ENCODE results near the gene RABGAP1L. TPM values are rescaled to one million over a fixed set of nuclear protein-coding genes. Genes with fewer than 3 reads are reported as not detected.

Gene RABGAP1L
- total and polyA plus RNA-seq, 2 of the 4 experiments (the other 2 are of a cell fraction): 7.9 to 26.7 TPM

- in situ Hi-C loops (cut with MboI; ENCODE audit: low sequenced_read_pairs) (no loop called here), intact Hi-C loops (cut with micrococcal nuclease) (no loop called here), dilution Hi-C loops (cut with HindIII; ENCODE audit: low sequenced_read_pairs, unreplicated experiment) (no loop called here)
- no peak overlapping the region for H3K14ac ChIP-seq (replicated peaks; ENCODE audit: low read depth, low read length)
- H3K4me2 ChIP-seq (ENCODE audit: low read depth, low read length): no peak overlapping the region
- H3K4ac ChIP-seq (ENCODE audit: low read depth, low read length): no peak overlapping the region
- no peak overlapping the region for H4K8ac ChIP-seq (ENCODE audit: low read depth in 2 of 2, low read length in 2 of 2)
- BruUV-seq (replicated peaks): no TSS peak
- no peak overlapping the region for H4K5ac ChIP-seq (ENCODE audit: low read depth, low read length)
- H3K23ac ChIP-seq (ENCODE audit: low read depth, low read length): no peak overlapping the region
- no CpG with 5 or more reads among the region's 5 CpGs for WGBS, 2 experiments (ENCODE audit: extremely low coverage in 2 of 2, insufficient read length in 1 of 2)
- CTCF ChIA-PET: no interaction called here
- no peak overlapping the region for H2AK9ac ChIP-seq (replicated peaks; ENCODE audit: low read depth, low read length, poor library complexity)
- no peaks in the 10 kb centered on the region for H3K79me1 ChIP-seq (ENCODE audit: low read depth in 1 of 2, low read length in 2 of 2)
- no peak overlapping the region for H3K4me3 ChIP-seq (ENCODE audit: insufficient read depth, low read depth, low read length)
- no peaks in the 10 kb centered on the region for H3K9me3 ChIP-seq (ENCODE audit: control insufficient read depth, insufficient read depth, low read length)
- no peak overlapping the region for H2AK5ac ChIP-seq (ENCODE audit: low read depth, low read length)
- no peak overlapping the region for H3K56ac ChIP-seq (ENCODE audit: extremely low read depth, insufficient read depth, low read length)
- no peaks in the 10 kb centered on the region for H3K4me1 ChIP-seq (ENCODE audit: control insufficient read depth, insufficient read depth, low read length)
- no peak for TF ChIP-seq CHD1 (IDR thresholded peaks at IDR 0.05; ENCODE audit: low read depth, low read length)
- TF ChIP-seq FOS (IDR thresholded peaks at IDR 0.05; ENCODE audit: low read depth, low read length): no peak
- TF ChIP-seq USF2 (IDR thresholded peaks at IDR 0.05; ENCODE audit: low read depth, low read length): no peak
- no peak for TF ChIP-seq MXI1 (IDR thresholded peaks at IDR 0.05; ENCODE audit: borderline replicate concordance, low read depth, low read length)
- no peak for TF ChIP-seq RCOR1 (IDR thresholded peaks at IDR 0.05; ENCODE audit: insufficient replicate concordance, low read length)
- no peak for TF ChIP-seq MAFK (IDR thresholded peaks at IDR 0.05; ENCODE audit: low read depth, low read length)
- TF ChIP-seq RFX5 (IDR thresholded peaks at IDR 0.05; ENCODE audit: low read depth, low read length): no peak
- TF ChIP-seq NFE2L2 (IDR thresholded peaks at IDR 0.05; ENCODE audit: low read depth, low read length): no peak
- no peak for TF ChIP-seq POLR2A (IDR thresholded peaks at IDR 0.05; ENCODE audit: low read depth, low read length)
- TF ChIP-seq, protein P1, sequence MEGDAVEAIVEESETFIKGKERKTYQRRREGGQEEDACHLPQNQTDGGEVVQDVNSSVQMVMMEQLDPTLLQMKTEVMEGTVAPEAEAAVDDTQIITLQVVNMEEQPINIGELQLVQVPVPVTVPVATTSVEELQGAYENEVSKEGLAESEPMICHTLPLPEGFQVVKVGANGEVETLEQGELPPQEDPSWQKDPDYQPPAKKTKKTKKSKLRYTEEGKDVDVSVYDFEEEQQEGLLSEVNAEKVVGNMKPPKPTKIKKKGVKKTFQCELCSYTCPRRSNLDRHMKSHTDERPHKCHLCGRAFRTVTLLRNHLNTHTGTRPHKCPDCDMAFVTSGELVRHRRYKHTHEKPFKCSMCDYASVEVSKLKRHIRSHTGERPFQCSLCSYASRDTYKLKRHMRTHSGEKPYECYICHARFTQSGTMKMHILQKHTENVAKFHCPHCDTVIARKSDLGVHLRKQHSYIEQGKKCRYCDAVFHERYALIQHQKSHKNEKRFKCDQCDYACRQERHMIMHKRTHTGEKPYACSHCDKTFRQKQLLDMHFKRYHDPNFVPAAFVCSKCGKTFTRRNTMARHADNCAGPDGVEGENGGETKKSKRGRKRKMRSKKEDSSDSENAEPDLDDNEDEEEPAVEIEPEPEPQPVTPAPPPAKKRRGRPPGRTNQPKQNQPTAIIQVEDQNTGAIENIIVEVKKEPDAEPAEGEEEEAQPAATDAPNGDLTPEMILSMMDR (conservative IDR thresholded peaks at IDR 0.05; ENCODE audit: low read depth, low read length): no peak
- no peak for TF ChIP-seq CEBPB (IDR thresholded peaks at IDR 0.05; ENCODE audit: low read depth, low read length)
- no peak for TF ChIP-seq BHLHE40 (IDR thresholded peaks at IDR 0.05; ENCODE audit: low read depth, low read length)
- TF ChIP-seq, protein P2, sequence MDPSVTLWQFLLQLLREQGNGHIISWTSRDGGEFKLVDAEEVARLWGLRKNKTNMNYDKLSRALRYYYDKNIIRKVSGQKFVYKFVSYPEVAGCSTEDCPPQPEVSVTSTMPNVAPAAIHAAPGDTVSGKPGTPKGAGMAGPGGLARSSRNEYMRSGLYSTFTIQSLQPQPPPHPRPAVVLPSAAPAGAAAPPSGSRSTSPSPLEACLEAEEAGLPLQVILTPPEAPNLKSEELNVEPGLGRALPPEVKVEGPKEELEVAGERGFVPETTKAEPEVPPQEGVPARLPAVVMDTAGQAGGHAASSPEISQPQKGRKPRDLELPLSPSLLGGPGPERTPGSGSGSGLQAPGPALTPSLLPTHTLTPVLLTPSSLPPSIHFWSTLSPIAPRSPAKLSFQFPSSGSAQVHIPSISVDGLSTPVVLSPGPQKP (IDR thresholded peaks at IDR 0.05; ENCODE audit: borderline replicate concordance, low read depth, low read length): no peak
- no peak for TF ChIP-seq SMC3 (IDR thresholded peaks at IDR 0.05; ENCODE audit: low read depth, low read length)
- TF ChIP-seq MAZ (IDR thresholded peaks at IDR 0.05; ENCODE audit: borderline replicate concordance, low read depth, low read length): no peak
- no peak for TF ChIP-seq RAD21 (IDR thresholded peaks at IDR 0.05; ENCODE audit: low read length)
- no peaks in the 10 kb centered on the region for H3K27me3 ChIP-seq (ENCODE audit: control insufficient read depth, insufficient read depth, low read length)
- no peak overlapping the region for H2BK20ac ChIP-seq (ENCODE audit: low read depth, low read length)
- no peak for DNase-seq
- ATAC-seq (ENCODE audit: low read depth): no peak
- no peak overlapping the region for H2BK15ac ChIP-seq (ENCODE audit: low read depth, low read length)
- no peak overlapping the region for H3K27ac ChIP-seq (ENCODE audit: insufficient read depth, low read length)
- no peak overlapping the region for H2AFZ ChIP-seq (replicated peaks; ENCODE audit: low read length, poor library complexity)
- H3K9me1 ChIP-seq (ENCODE audit: insufficient read depth, low read length): no peaks in the 10 kb centered on the region
- no peaks in the 10 kb centered on the region for H3K36me3 ChIP-seq (ENCODE audit: control insufficient read depth, insufficient read depth, low read length)
- H3K18ac ChIP-seq (ENCODE audit: low read depth, low read length): no peak overlapping the region
- H3K9ac ChIP-seq (ENCODE audit: low read depth, low read length): no peak overlapping the region
- no peak overlapping the region for H4K91ac ChIP-seq (ENCODE audit: insufficient read depth, low read depth, low read length)
- POLR2A ChIA-PET (ENCODE audit: unreplicated experiment): no interaction called here
- H4K20me1 ChIP-seq (ENCODE audit: insufficient read depth, low read length): no peaks in the 10 kb centered on the region
- no peak overlapping the region for H2BK120ac ChIP-seq (ENCODE audit: low read depth, low read length)
- H2BK5ac ChIP-seq (ENCODE audit: low read depth, low read length, poor library complexity, severe bottlenecking): no peak overlapping the region
These were observed 66.3 kb downstream of the RABGAP1L start for GRCh38 chr1:174225499-174226204.
